Measurements from ENCODE around the gene AHCYL1.
"Not testable (repeated sequence)": the region's sequence is repeated elsewhere in the genome, so short reads cannot be mapped to it uniquely, and the experiment has no call there.

AHCYL1 gene

DNA sequence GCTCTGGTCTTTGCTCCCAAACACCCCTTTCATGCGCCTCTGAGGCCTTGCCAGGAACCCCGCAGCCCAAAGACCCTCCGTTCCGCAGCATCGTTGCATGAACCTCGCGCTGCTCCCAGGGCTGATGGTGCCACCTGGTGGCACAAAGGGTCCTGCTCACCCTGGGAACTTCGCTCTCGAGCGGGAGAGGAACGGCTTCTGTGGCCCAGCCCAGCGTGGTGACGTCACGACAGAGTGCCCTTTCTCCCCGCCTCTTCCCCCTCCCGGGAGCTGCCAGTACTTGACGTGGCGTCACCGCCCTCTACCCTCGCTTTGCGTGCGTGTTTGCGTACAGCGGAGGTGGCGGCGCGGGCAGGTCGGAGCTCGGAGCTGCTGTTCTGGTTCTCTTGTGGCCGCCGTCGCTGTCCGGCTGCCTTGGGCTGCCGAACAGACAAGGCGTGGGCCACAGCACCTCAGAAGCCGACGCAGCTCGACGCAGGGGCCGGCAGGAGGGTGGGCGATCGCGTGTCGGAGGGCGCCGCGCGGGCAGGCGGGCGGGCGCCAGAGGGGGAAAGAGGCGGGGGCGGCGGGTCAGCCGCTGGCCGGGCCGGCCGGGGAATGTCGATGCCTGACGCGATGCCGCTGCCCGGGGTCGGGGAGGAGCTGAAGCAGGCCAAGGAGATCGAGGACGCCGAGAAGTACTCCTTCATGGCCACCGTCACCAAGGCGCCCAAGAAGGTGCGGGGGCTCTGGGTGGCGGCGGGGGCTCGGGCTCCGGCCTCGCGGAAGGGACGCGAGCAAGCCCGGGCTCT is at the start of gene AHCYL1:
Gene AHCYL1 (plus strand): TSS at position 310 of the 791 bp plus-strand sequence. CDS start 288 bp downstream, at position 598.
- DNase-seq = peak; percentile 98 to 99
- peak; percentile 90 for TF ChIP-seq POLR2A (IDR thresholded peaks at IDR 0.05; ENCODE audit: low read length)
- TF ChIP-seq GATA1 (IDR thresholded peaks at IDR 0.05; ENCODE audit: low read depth, low read length) = no peak

DNA sequence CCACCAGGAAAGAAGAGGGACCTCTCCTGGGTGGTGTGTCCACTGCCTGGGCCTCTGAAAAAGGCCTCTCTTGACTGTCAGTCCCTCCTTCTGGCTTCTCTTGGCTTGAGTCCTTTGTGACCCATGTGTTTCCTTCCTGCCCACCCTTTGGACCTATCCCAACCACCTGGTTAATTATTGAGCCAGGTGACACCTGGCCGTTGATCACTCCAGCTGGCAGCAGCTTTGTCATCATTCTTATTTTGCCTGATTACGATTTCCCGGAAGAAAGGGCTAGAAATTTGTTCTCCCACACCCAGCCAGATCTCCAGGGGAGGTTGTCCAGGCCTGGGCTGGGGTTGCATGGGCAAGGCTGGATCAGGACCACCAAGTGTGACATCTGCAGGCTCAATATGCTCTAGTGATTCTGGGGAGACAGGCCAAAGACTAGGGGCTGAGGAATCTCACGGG is 49.1 kb upstream of the AHCYL1 start:
- DNase-seq = no peak
- TF ChIP-seq GATA1 (IDR thresholded peaks at IDR 0.05; ENCODE audit: low read depth, low read length) (no peak), POLR2A (IDR thresholded peaks at IDR 0.05; ENCODE audit: low read length) (no peak)

DNA sequence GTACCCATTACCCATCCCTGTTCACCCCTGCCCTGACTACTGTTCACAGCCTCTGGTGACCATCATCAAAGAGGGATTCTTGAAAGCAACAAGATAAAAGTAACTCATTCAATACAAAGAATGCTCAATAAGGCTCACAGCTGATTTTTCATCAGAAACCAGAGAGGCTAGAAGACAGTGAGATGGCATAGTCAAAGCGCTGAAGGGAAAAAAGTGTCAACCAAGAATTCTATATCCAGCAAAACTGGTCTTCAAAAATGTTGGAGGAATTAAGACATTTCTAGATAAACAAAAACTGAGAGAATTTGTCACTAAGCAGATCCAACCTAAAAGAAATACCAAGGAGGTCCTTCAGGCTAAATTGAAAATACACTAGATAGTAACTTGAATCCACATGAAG is 46.8 kb upstream of the AHCYL1 start:
- TF ChIP-seq GATA1 (IDR thresholded peaks at IDR 0.05; ENCODE audit: low read depth, low read length) (no peak), POLR2A (IDR thresholded peaks at IDR 0.05; ENCODE audit: low read length) (no peak)
- no peak for DNase-seq

DNA sequence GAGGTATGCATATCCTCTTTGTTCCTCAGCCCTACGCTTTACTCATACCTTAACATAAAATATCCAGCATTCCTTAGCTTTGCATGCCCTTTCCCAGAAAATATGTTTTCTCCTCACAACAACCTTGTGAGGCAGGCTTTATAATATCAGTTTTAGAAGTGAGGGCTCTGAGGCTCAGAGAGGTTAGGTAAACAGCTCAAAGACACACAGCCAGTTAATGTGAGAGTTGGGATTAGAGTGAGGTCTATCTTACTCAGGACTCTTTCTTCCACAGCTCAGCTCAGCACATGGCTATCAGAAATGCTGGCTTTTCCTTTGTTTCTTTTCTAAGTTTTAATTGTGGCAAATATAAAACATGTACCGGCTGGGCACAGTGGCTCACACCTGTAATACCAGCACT is 46.0 kb upstream of the AHCYL1 start:
- TF ChIP-seq GATA1 (IDR thresholded peaks at IDR 0.05; ENCODE audit: low read depth, low read length) = no peak
- TF ChIP-seq POLR2A (IDR thresholded peaks at IDR 0.05; ENCODE audit: low read length) = no peak
- DNase-seq = no peak

DNA sequence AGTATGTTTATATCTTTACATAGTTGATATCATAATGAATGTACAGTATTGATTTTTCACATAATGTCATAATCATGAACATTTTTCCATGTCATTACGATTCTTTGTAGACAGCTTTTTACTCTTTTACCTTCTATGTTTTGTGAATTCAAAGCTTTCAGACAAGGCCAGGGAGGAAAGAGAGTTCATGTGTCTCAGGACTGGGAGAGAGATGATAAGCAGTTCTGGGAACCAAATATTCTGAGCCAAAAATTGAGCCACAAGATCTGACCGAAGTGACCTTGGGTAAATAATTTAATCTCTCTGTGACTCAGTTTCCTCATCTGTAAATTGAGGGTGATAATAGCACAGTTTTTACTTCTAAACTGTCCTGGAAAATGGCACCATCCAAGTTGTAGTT is 42.1 kb upstream of the AHCYL1 start:
- TF ChIP-seq GATA1 (IDR thresholded peaks at IDR 0.05; ENCODE audit: low read depth, low read length) = no peak
- no peak for DNase-seq

DNA sequence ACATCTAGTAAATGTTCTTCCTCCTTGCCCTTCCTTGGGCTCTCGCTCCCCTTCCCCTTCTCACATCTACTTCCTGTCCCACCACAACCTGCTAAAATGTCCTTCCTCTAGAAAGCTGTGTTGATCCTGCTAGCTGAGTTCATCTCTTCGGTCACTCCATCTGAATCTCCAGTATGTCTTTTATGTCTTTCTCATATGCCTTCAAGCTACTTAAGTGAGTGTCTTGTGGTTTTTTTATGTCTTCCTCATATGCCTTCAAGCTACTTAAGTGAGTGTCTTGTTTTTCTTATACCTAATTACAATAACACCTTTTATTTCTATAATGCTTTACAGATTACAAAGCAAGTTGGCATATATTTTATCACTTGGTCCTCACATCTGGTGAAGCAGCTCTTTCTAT is 40.0 kb upstream of the AHCYL1 start:
- TF ChIP-seq GATA1 (IDR thresholded peaks at IDR 0.05; ENCODE audit: low read depth, low read length) = no peak
- no peak for TF ChIP-seq POLR2A (IDR thresholded peaks at IDR 0.05; ENCODE audit: low read length)
- no peak for DNase-seq

DNA sequence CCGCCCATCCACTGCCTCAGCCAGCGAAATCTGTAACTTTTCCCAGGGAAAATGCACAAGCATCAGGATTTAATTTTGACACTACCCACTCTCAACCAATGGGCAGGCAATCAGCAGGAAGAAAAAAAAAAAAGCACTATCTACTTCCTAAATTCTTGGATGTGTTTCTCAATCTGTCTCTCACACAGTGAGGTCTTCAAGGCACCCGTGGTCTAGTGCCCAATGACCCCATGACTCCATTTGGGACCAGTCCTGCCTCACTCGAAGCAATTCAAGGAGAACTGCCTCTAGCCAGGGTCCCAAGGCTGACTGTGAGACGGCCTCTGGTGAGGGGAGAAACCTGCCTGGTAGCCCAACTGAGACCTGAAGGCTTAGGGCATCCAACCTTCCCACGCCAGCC is 38.1 kb upstream of the AHCYL1 start:
- no peak for TF ChIP-seq POLR2A (IDR thresholded peaks at IDR 0.05; ENCODE audit: low read length)
- TF ChIP-seq GATA1 (IDR thresholded peaks at IDR 0.05; ENCODE audit: low read depth, low read length) = no peak
- DNase-seq = no peak

DNA sequence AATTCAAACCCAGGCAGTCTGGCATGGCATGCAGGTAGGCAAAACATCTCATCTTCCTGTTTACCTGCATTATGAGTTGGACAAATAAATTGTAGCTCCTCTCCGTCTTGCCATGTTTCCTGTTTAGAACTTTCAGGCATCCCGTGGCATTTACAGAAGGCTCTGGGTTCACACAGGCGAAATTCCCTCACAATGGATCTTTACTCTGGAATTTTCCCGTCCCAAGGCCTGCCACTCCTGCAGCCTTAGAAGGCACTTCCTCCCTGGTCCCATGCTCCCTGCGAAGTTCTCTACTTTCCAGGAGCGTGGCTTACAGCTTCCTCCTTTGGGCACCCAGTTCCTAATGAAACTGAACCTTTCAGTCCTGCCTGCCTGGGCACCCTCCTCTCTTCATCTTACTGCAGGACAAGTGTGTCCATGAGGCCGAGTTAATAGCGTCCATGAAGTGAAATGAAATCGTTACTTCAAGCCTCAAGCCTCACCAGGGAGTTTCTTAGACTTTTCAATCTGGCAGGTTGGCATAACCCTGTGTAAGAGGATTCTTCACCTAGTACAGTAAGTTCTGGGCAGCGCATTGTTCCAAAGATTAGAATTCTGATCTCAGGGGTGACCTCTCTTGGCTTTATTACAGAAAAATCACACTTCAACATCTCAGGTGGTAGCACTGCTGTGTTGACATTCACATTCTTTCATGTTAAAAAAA is 36.8 kb upstream of the AHCYL1 start:
- no peak for DNase-seq

DNA sequence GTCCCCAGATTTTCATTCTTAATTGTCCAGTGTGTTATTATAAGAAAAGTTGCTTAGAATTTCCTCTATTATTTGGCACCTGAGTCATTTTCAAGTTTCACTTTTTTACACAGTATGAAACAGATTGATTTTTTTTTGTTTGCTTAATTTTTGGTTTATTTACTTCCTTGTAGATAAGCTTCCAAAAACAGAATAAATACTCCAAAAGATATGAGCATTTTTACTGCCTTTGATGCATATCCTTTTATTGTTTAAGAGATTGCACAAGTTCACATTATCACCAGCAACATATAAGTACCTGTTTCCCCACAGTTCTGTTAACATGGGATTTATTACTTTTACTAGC is 36.3 kb upstream of the AHCYL1 start:
- TF ChIP-seq GATA1 (IDR thresholded peaks at IDR 0.05; ENCODE audit: low read depth, low read length) (no peak), POLR2A (IDR thresholded peaks at IDR 0.05; ENCODE audit: low read length) (no peak)
- DNase-seq = no peak

More for the DNA sequence above, 36.8 kb upstream of the AHCYL1 start:
- TF ChIP-seq GATA1 (IDR thresholded peaks at IDR 0.05; ENCODE audit: low read depth, low read length) (no peak), POLR2A (IDR thresholded peaks at IDR 0.05; ENCODE audit: low read length) (no peak)

DNA sequence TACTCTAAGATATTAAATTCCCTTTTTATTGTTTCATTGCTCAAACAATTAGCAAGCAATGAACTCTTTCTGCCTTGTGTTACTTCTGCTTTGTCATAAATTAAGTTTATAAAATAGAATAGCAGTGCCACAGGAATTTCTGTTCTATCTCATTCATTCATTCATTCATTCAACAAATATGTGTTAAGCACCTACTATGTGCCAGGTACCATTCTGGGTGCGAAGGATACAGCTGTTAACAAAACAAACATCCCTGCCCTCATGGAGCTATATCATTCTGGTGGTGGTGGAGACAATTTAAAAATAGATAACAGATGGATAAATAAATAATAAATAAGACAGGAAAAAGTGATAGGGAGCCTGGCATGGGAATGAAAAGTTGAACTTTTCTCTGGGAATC is 34.5 kb upstream of the AHCYL1 start:
- TF ChIP-seq GATA1 (IDR thresholded peaks at IDR 0.05; ENCODE audit: low read depth, low read length) (no peak), POLR2A (IDR thresholded peaks at IDR 0.05; ENCODE audit: low read length) (no peak)
- DNase-seq = no peak

DNA sequence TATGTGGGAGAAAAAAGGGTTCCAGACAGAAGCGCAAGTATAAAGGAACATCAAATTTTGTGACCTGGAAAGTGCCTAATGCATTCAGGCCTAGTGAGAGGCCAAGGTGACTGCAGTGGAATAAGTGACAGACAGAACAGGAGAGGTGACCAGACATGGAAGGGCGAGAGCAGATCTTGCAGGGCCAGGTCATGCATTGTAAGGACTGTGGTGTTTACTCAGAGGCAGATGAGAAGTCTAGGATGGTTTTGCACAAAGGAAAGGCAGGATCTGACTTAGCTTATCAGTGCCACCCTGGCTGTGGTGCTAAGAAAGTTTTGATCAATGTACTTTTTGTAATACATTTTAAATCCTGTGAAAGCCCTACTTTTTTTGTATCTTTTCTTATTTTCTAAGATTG is 34.1 kb upstream of the AHCYL1 start:
- DNase-seq = no peak
- TF ChIP-seq POLR2A (IDR thresholded peaks at IDR 0.05; ENCODE audit: low read length) (no peak), GATA1 (IDR thresholded peaks at IDR 0.05; ENCODE audit: low read depth, low read length) (no peak)

DNA sequence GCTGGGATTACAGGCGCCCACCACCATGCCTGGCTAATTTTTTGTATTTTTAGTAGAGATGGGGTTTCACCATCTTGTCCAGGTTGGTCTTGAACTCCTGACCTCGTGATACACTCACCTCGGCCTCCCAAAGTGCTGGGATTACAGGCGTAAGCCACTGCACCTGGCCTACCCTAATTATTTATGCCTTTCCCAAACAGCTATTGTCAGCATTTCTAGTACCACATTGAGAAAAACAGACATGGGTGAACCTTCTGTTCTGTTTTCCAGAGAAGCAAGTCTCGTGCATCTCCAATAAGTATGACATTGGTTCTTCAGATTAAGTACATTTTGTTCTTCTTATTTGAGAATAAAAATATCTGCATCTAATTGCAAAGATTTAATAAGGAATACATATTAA is 33.1 kb upstream of the AHCYL1 start:
- not testable (repeated sequence) for DNase-seq

DNA sequence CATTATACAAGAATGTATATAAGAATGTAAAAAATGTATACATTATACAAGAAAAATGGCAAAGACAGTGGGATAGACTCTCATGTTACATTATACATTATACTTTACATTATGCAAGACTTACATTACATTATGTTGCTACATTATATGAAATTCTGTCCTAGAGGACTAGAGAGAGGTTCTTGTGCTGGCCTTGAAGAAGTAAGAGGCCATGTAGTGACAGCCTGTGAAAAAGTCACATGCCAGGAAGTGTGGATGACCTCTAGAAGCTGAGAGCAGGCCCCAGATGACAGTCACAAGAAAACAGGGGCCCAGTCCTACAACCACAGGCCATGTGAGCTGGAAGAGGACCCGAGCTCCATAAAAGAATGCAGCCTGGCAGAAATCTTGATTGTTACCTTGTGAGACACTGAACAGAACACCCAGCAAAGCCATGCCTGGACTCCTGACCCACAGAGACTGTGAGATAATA is 30.5 kb upstream of the AHCYL1 start:
- TF ChIP-seq POLR2A (IDR thresholded peaks at IDR 0.05; ENCODE audit: low read length) (no peak), GATA1 (IDR thresholded peaks at IDR 0.05; ENCODE audit: low read depth, low read length) (no peak)
- DNase-seq = no peak

DNA sequence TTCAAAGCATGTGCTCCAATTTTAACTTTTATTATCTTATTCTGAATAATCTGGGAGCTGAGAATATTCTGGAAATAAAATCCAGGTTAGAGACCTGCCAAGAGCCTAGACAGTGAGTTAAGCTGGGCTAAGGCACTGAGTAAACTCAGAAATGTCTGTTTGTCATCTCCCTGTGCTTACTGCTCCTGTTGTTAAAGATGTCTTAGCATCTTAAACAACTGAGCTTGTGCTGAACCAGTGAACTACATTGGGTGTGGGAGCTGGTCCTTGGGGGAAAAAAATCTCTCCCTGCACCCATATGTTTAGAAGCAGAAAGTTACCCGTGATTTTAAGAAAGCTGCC is 25.0 kb upstream of the AHCYL1 start:
- no peak for DNase-seq
- TF ChIP-seq GATA1 (IDR thresholded peaks at IDR 0.05; ENCODE audit: low read depth, low read length) (no peak), POLR2A (IDR thresholded peaks at IDR 0.05; ENCODE audit: low read length) (no peak)

Measured in erythroblast (primary cell).